Natural killer cell treated with Interleukin-12 subunit alpha and Interleukin-12 subunit beta and Interleukin-15 and Interleukin-18, amount 100 ng/mL, for 72 hours (primary cell): Measurements from ENCODE around the gene ITCH. TPM values are rescaled to one million over a fixed set of nuclear protein-coding genes. Genes with fewer than 3 reads are reported as not detected.
"Not testable (repeated sequence)": the region's sequence is repeated elsewhere in the genome, so short reads cannot be mapped to it uniquely, and the experiment has no call there.

ENCODE experiments used
- ATAC-seq, 2 donors: fragments of 150-1000 bp; cut with Tn5 transposase in 1 of 2; sonication (Bioruptor Pico), chemical (Tn5 transposase) in 1 of 2; 2 replicates each; pipeline ENCODE4 v1.10.0; 2021
- DNase-seq: peaks from one replicate; pipeline ENCODE4 v3.0.0; 2022; ENCODE audit warnings: low spot score
- H3K27ac Mint-ChIP-seq, 2 donors: 1 replicate in 1 of 2; 2 replicates in 1 of 2; pipeline ENCODE4 v1.8.0; 2022; ENCODE audit warnings: mixed read lengths in 2 of 2, mild to moderate bottlenecking in 1 of 2, moderate library complexity in 1 of 2
- H3K27me3 Mint-ChIP-seq, 2 donors: 1 replicate in 1 of 2; 2 replicates in 1 of 2; pipeline ENCODE4 v1.8.0; 2022; ENCODE audit warnings: mixed read lengths in 2 of 2
- H3K36me3 Mint-ChIP-seq: one replicate; pipeline ENCODE4 v1.8.0; 2022; ENCODE audit warnings: mixed read lengths
- H3K4me1 Mint-ChIP-seq, 2 donors: 1 replicate in 1 of 2; 2 replicates in 1 of 2; pipeline ENCODE4 v1.8.0; 2022; ENCODE audit warnings: low read depth in 2 of 2, mixed read lengths in 2 of 2, mild to moderate bottlenecking in 1 of 2
- H3K4me3 Mint-ChIP-seq: one replicate; pipeline ENCODE4 v1.8.0; 2022; ENCODE audit warnings: mixed read lengths
- H3K9me3 Mint-ChIP-seq: 2 replicates; pipeline ENCODE4 v1.8.0; 2022; ENCODE audit warnings: mixed read lengths
- total RNA-seq, 2 donors: library from RNA; stranded (reverse); gene quantifications; one replicate each; pipeline ENCODE4 v1.2.3, GENCODE V29; 2022

ITCH gene
- total RNA-seq, 2 donors from 2014 or later: 79.5 to 83.6 TPM

DNA sequence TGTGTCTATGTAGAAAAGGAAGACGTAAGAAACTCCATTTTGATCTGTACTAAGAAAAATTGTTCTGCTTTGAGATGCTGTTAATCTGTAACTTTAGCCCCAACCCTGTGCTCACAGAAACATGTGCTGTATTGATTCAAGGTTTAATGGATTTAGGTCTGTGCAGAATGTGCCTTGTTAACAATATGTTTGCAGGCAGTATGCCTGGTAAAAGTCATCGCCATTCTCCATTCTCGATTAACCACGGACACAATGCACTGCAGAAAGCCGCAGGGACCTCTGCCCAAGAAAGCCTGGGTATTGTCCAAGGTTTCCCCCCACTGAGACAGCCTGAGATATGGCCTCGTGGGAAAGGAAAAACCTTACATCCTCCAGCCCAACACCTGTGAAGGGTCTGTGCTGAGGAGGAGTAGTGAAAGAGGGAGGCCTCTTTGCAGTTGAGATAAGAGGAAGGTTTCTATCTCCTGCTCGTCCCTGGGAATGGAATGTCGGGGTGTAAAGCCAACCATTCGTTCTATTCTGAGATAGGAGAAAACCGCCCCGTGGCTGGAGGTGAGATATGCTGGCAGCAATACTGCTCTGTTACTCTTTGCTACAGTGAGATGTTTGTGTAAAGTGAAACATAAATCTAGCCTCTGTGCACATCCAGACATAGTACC, 62.1 kb downstream of the ITCH start:
- H3K27ac Mint-ChIP-seq: peak overlapping the region in 1 of 2 donors; percentile 6
- peaks cover 22% of the 10 kb centered on the region for H3K36me3 Mint-ChIP-seq
- not testable (repeated sequence) for H3K4me3 Mint-ChIP-seq, ATAC-seq, DNase-seq, H3K9me3 Mint-ChIP-seq, H3K27me3 Mint-ChIP-seq
- peaks cover 16 to 27% of the 10 kb centered on the region in 2 donors for H3K4me1 Mint-ChIP-seq

DNA sequence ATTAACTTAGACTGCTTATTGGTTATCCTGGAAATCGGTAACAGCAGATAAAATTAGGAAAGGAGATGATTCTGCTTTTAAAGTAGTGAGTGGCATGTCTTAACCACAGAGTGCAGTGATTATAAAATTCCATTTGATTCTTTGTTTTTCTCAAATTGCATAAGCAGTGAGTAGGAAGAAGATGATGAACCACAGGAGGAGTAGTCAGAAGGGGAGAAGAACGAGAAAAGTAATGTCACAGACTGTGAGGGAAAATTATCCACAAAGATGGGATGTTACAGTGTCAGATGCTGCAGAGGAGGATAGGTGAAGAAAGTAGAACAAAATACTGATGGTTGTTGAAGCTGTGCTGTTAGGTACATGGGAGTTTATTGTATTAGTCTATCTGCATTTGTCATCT, 63.0 kb downstream of the ITCH start:
- H3K4me3 Mint-ChIP-seq: no peak overlapping the region
- no peaks in the 10 kb centered on the region for H3K9me3 Mint-ChIP-seq
- no peak for DNase-seq
- peaks cover 20% of the 10 kb centered on the region for H3K36me3 Mint-ChIP-seq
- H3K27ac Mint-ChIP-seq: peak overlapping the region in 1 of 2 donors; percentile 6
- no peaks in the 10 kb centered on the region for H3K27me3 Mint-ChIP-seq
- no peak for ATAC-seq
- H3K4me1 Mint-ChIP-seq: peaks cover 13 to 24% of the 10 kb centered on the region in 2 donors

- Mint-ChIP-seq H3K27ac (no peak overlapping the region), H3K27me3 (no peaks in the 10 kb centered on the region), H3K9me3 (no peaks in the 10 kb centered on the region), H3K4me3 (no peak overlapping the region), H3K36me3 (peaks cover 15% of the 10 kb centered on the region), H3K4me1 (peaks cover 12 to 26% of the 10 kb centered on the region in 2 donors)
- DNase-seq (no peak), ATAC-seq (no peak)
Observed at GRCh38 chr20:34427331-34427730, 64.3 kb downstream of the ITCH start.

GRCh38 chr20:34427784-34428183, 64.7 kb downstream of the ITCH start:
- ATAC-seq (no peak), DNase-seq (no peak)
- no peaks in the 10 kb centered on the region for H3K9me3 Mint-ChIP-seq
- no peak overlapping the region for H3K4me3 Mint-ChIP-seq
- peaks cover 12 to 26% of the 10 kb centered on the region in 2 donors for H3K4me1 Mint-ChIP-seq
- peaks cover 15% of the 10 kb centered on the region for H3K36me3 Mint-ChIP-seq
- H3K27me3 Mint-ChIP-seq: no peaks in the 10 kb centered on the region
- no peak overlapping the region for H3K27ac Mint-ChIP-seq

- ATAC-seq: no peak
- peak overlapping the region; percentile 6 to 65 for H3K27ac Mint-ChIP-seq
- peaks cover 7% of the 10 kb centered on the region for H3K36me3 Mint-ChIP-seq
- H3K4me1 Mint-ChIP-seq: peaks cover 16 to 31% of the 10 kb centered on the region in 2 donors
- H3K4me3 Mint-ChIP-seq: no peak overlapping the region
- DNase-seq: no peak
- no peaks in the 10 kb centered on the region for H3K27me3 Mint-ChIP-seq
- no peaks in the 10 kb centered on the region for H3K9me3 Mint-ChIP-seq
Observed at GRCh38 chr20:34431168-34431567, 68.1 kb downstream of the ITCH start.

DNA sequence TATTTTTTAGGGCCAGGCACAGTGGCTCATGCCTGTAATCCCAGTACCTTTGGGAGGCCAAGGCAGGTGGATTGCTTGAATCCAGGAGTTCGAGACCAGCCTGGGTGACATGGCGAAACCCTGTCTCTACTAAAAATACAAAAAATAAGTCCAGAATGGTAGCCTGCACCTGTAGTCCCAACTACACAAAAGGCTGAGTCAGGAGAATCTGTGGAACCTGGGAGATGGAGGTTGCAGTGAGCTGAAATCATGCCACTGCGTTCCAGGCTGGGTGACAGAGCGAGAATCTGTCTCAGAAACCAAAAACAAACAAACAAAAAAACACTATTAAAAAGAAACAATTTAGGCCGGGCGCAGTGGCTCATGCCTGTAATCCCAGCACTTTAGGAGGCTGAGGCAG, 69.6 kb downstream of the ITCH start:
- not testable (repeated sequence) for H3K9me3 Mint-ChIP-seq, DNase-seq, H3K36me3 Mint-ChIP-seq, H3K4me3 Mint-ChIP-seq, H3K27ac Mint-ChIP-seq, H3K27me3 Mint-ChIP-seq, ATAC-seq
- peaks cover 27 to 35% of the 10 kb centered on the region in 2 donors for H3K4me1 Mint-ChIP-seq

- Mint-ChIP-seq H3K9me3 (no peaks in the 10 kb centered on the region), H3K4me1 (peaks cover 31 to 32% of the 10 kb centered on the region in 2 donors), H3K36me3 (peaks cover 5% of the 10 kb centered on the region), H3K4me3 (no peak overlapping the region), H3K27me3 (no peaks in the 10 kb centered on the region), H3K27ac (no peak overlapping the region)
- DNase-seq: no peak
- no peak for ATAC-seq
Observed at GRCh38 chr20:34433391-34433790, 70.3 kb downstream of the ITCH start.

GRCh38 chr20:34435589-34435988, 72.5 kb downstream of the ITCH start:
- H3K4me1 Mint-ChIP-seq: peaks cover 27 to 31% of the 10 kb centered on the region in 2 donors
- H3K36me3 Mint-ChIP-seq: peaks cover 4% of the 10 kb centered on the region
- no peaks in the 10 kb centered on the region for H3K27me3 Mint-ChIP-seq
- no peak overlapping the region for H3K4me3 Mint-ChIP-seq
- no peaks in the 10 kb centered on the region for H3K9me3 Mint-ChIP-seq
- ATAC-seq (no peak), DNase-seq (no peak)
- H3K27ac Mint-ChIP-seq: peak overlapping the region; percentile 5 to 40

GRCh38 chr20:34437330-34437986, 74.4 kb downstream of the ITCH start:
- no peaks in the 10 kb centered on the region for H3K27me3 Mint-ChIP-seq
- H3K4me3 Mint-ChIP-seq: no peak overlapping the region
- H3K36me3 Mint-ChIP-seq: peaks cover 6% of the 10 kb centered on the region
- DNase-seq (no peak), ATAC-seq (no peak)
- peaks cover 19 to 23% of the 10 kb centered on the region in 2 donors for H3K4me1 Mint-ChIP-seq
- H3K27ac Mint-ChIP-seq: peak overlapping the region; percentile 16 to 74
- no peaks in the 10 kb centered on the region for H3K9me3 Mint-ChIP-seq

GRCh38 chr20:34439168-34439567, 76.1 kb downstream of the ITCH start:
- peaks cover 6% of the 10 kb centered on the region for H3K36me3 Mint-ChIP-seq
- DNase-seq: no peak
- peak overlapping the region in 1 of 2 donors; percentile 74 for H3K27ac Mint-ChIP-seq
- no peak for ATAC-seq
- peaks cover 18 to 23% of the 10 kb centered on the region in 2 donors for H3K4me1 Mint-ChIP-seq
- no peaks in the 10 kb centered on the region for H3K27me3 Mint-ChIP-seq
- H3K9me3 Mint-ChIP-seq: no peaks in the 10 kb centered on the region
- H3K4me3 Mint-ChIP-seq: no peak overlapping the region

- H3K4me3 Mint-ChIP-seq, H3K9me3 Mint-ChIP-seq, ATAC-seq, H3K27me3 Mint-ChIP-seq, DNase-seq: not testable (repeated sequence)
- Mint-ChIP-seq H3K36me3 (peaks cover 11% of the 10 kb centered on the region), H3K4me1 (peaks cover 12 to 17% of the 10 kb centered on the region in 2 donors), H3K27ac (peak overlapping the region in 1 of 2 donors; percentile 70)
Observed at GRCh38 chr20:34441423-34441822, 78.3 kb downstream of the ITCH start.

GRCh38 chr20:34443546-34443945, 80.5 kb downstream of the ITCH start:
- DNase-seq (no peak), ATAC-seq (no peak)
- H3K9me3 Mint-ChIP-seq: no peaks in the 10 kb centered on the region
- no peaks in the 10 kb centered on the region for H3K27me3 Mint-ChIP-seq
- peaks cover 11 to 18% of the 10 kb centered on the region in 2 donors for H3K4me1 Mint-ChIP-seq
- no peak overlapping the region for H3K27ac Mint-ChIP-seq
- peaks cover 26% of the 10 kb centered on the region for H3K36me3 Mint-ChIP-seq
- H3K4me3 Mint-ChIP-seq: no peak overlapping the region

DNA sequence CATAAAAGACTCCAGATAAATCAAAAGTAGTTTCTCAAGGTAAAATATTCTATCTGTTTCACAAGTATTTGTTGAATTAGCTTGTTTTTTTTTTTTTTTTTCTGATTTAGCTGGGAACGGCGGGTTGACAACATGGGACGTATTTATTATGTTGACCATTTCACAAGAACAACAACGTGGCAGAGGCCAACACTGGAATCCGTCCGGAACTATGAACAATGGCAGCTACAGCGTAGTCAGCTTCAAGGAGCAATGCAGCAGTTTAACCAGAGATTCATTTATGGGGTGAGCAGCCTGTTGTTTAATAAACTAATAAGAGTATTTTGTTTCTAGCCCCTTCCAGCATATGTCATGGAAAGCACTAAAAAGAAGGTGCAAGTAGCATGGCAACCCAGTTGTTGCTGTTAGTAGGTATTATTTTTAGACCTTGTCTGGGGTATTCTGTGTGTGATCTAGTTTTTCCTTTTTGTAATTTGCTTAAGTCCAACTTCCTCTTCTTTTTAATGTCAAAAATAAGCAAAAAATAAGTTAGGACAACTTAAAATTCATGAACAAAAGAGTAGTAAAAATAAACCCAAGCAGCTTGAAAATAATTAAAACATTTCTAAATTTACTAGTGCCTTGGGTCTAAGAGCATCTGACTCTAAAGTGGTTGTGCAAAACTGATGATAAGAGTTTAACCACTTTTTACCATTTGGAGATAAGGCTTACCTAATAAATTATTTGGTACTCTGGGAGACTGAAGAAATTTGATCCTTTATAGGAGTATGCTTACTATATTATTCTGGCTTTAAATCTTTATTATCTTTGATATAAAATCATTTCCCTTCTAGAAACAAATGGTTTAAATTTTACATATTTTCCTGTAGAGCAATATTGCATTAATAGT, 82.3 kb downstream of the ITCH start:
- H3K36me3 Mint-ChIP-seq: peaks cover 37% of the 10 kb centered on the region
- no peaks in the 10 kb centered on the region for H3K9me3 Mint-ChIP-seq
- peak overlapping the region in 1 of 2 donors; percentile 68 for H3K27ac Mint-ChIP-seq
- ATAC-seq (no peak), DNase-seq (no peak)
- no peaks in the 10 kb centered on the region for H3K27me3 Mint-ChIP-seq
- H3K4me3 Mint-ChIP-seq: no peak overlapping the region
- peaks cover 23 to 34% of the 10 kb centered on the region in 2 donors for H3K4me1 Mint-ChIP-seq
